ENCODE measurements around the gene GSTK1.

DNA sequence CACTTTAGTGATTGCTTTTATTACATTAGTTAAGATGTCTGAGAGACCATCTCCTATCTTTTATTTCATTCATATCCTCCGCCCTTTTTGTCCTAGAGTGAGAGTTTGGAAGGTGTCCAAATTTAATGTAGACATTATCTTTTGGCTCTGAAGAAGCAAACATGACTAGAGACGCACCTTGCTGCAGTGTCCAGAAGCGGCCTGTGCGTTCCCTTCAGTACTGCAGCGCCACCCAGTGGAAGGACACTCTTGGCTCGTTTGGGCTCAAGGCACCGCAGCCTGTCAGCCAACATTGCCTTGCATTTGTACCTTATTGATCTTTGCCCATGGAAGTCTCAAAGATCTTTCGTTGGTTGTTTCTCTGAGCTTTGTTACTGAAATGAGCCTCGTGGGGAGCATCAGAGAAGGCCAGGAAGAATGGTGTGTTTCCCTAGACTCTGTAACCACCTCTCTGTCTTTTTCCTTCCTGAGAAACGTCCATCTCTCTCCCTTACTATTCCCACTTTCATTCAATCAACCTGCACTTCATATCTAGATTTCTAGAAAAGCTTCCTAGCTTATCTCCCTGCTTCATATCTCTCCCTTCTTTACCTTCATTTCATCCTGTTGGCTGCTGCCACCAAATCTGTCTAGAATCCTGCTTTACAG lies 42.3 kb downstream of the GSTK1 start:
- TF ChIP-seq, protein P1, sequence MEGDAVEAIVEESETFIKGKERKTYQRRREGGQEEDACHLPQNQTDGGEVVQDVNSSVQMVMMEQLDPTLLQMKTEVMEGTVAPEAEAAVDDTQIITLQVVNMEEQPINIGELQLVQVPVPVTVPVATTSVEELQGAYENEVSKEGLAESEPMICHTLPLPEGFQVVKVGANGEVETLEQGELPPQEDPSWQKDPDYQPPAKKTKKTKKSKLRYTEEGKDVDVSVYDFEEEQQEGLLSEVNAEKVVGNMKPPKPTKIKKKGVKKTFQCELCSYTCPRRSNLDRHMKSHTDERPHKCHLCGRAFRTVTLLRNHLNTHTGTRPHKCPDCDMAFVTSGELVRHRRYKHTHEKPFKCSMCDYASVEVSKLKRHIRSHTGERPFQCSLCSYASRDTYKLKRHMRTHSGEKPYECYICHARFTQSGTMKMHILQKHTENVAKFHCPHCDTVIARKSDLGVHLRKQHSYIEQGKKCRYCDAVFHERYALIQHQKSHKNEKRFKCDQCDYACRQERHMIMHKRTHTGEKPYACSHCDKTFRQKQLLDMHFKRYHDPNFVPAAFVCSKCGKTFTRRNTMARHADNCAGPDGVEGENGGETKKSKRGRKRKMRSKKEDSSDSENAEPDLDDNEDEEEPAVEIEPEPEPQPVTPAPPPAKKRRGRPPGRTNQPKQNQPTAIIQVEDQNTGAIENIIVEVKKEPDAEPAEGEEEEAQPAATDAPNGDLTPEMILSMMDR (IDR thresholded peaks at IDR 0.05): peak; percentile 86 to 94 (median 90)
- TF ChIP-seq POLR2A (IDR thresholded peaks at IDR 0.05): no peak
